HCT116 (cell line): Measurements from ENCODE around the gene POU3F2. TPM values are rescaled to one million over a fixed set of nuclear protein-coding genes. Genes with fewer than 3 reads are reported as not detected.

Source experiments
- ATAC-seq: fragments of 200-7000 bp; cut with Tn5 transposase; 2 replicates; pipeline ENCODE4 v1.9.1; 2020; ENCODE audit warnings: mild to moderate bottlenecking, moderate library complexity
- BruUV-seq: library from RNA; stranded (reverse); fragments of 400-500 nt; replicated peaks from 2 replicates; lab custom pipeline; 2021; lab: Mats Ljungman, UMichigan
- CTCF ChIA-PET: fragments of 300-600 bp; sonication (Branson Sonifier 250); formaldehyde crosslinking; loops from one replicate; lab custom pipeline; 2021; ENCODE audit warnings: antibody characterized with exemption; lab: Charles Lee
- POLR2A ChIA-PET: fragments of 300-600, 350-600 bp; sonication (Branson Sonifier 250); formaldehyde crosslinking; loops from one replicate; lab custom pipeline; 2021; ENCODE audit warnings: antibody characterized with exemption; lab: Charles Lee
- RAD21 ChIA-PET, 2 experiments: fragments of 300-600 bp; sonication (Branson Sonifier 250); formaldehyde crosslinking; loops; one replicate each; lab custom pipeline; 2023; ENCODE audit warnings: low total read pairs in 2 of 2; ENCODE audit not compliant: uncharacterized antibody in 2 of 2, unreplicated experiment in 2 of 2, low non-redundant PET in 1 of 2; lab: Charles Lee
- DNase-seq: peaks from one replicate; pipeline ENCODE4 v3.0.0-alpha.2; 2010; ENCODE audit warnings: low read depth, low spot score
- H2AFZ ChIP-seq: fragments of 200-600 bp; shearing (Covaris generic), sonication (generic); 2 replicates; pipeline ENCODE4 v1.6.1; 2017; ENCODE audit warnings: low read depth, mixed run types, mixed read lengths, antibody characterized with exemption, low read length; ENCODE audit not compliant: poor library complexity, severe bottlenecking
- H3K27ac ChIP-seq: 2 replicates; pipeline ENCODE4 v1.5.1; 2012; ENCODE audit warnings: low read depth, low read length
- H3K27me3 ChIP-seq: fragments of 200-600 bp; sonication (generic); 2 replicates; pipeline ENCODE4 v1.6.1; 2016; ENCODE audit warnings: mixed run types, low read length, mixed read lengths; ENCODE audit not compliant: insufficient read depth
- H3K36me3 ChIP-seq, 2 experiments: fragments of 200-500 bp in 1 of 2; fragments of 200-600 bp in 1 of 2; sonication (Bioruptor generic) in 1 of 2; sonication (generic) in 1 of 2; 2 replicates each; pipeline versions ENCODE4 v1.5.1 to v1.6.1; 2014 to 2016; ENCODE audit warnings: low read length in 2 of 2, inconsistent platforms in 1 of 2, mixed read lengths in 1 of 2, mixed run types in 1 of 2; ENCODE audit not compliant: insufficient read depth in 2 of 2, control insufficient read depth in 1 of 2
- H3K4me1 ChIP-seq, 2 experiments: fragments of 200-600 bp in 1 of 2; sonication (generic) in 1 of 2; 2 replicates each; pipeline versions ENCODE4 v1.5.1 to v1.6.1; 2012 to 2017; ENCODE audit warnings: low read length in 2 of 2, inconsistent platforms in 1 of 2, mild to moderate bottlenecking in 1 of 2, mixed read lengths in 1 of 2, mixed run types in 1 of 2, moderate library complexity in 1 of 2; ENCODE audit not compliant: insufficient read depth in 2 of 2, control insufficient read depth in 1 of 2
- H3K4me2 ChIP-seq: fragments of 200-600 bp; sonication (generic); 2 replicates; pipeline ENCODE4 v1.6.1; 2017; ENCODE audit warnings: mixed run types, low read length, mixed read lengths
- H3K4me3 ChIP-seq, 2 experiments: fragments of 200-600 bp in 1 of 2; sonication (generic) in 1 of 2; replicated peaks in 1 of 2; 2 replicates each; pipeline ENCODE4 v1.5.1; 2011 to 2016; ENCODE audit warnings: low read length in 2 of 2, control low read depth in 1 of 2, low read depth in 1 of 2, mild to moderate bottlenecking in 1 of 2, mixed read lengths in 1 of 2, mixed run types in 1 of 2
- H3K79me2 ChIP-seq: fragments of 200-600 bp; sonication (generic); 2 replicates; pipeline ENCODE4 v1.6.1; 2017; ENCODE audit warnings: mild to moderate bottlenecking, mixed run types, low read length, moderate library complexity, mixed read lengths; ENCODE audit not compliant: insufficient read depth
- H3K9ac ChIP-seq: fragments of 200-600 bp; sonication (generic); 2 replicates; pipeline ENCODE4 v1.6.1; 2016; ENCODE audit warnings: low read length, mixed read lengths
- H3K9me2 ChIP-seq: fragments of 200-600 bp; sonication (generic), shearing (Covaris generic); 2 replicates; pipeline ENCODE4 v1.6.1; 2017; ENCODE audit warnings: mixed run types, mild to moderate bottlenecking, moderate library complexity; ENCODE audit not compliant: insufficient read depth
- H3K9me3 ChIP-seq, 2 experiments: fragments of 200-500 bp in 1 of 2; fragments of 200-600 bp in 1 of 2; sonication (Bioruptor generic) in 1 of 2; sonication (generic) in 1 of 2; 2 replicates each; pipeline ENCODE4 v1.6.1; 2014 to 2017; ENCODE audit warnings: low read length in 2 of 2, mixed read lengths in 2 of 2, inconsistent platforms in 1 of 2, low read depth in 1 of 2, mild to moderate bottlenecking in 1 of 2, mixed run types in 1 of 2, moderate library complexity in 1 of 2; ENCODE audit not compliant: control insufficient read depth in 1 of 2, insufficient read depth in 1 of 2
- H4K20me1 ChIP-seq: fragments of 200-600 bp; sonication (generic), shearing (Covaris generic); 2 replicates; pipeline ENCODE4 v1.6.1; 2017; ENCODE audit warnings: mixed run types, mild to moderate bottlenecking, moderate library complexity; ENCODE audit not compliant: insufficient read depth
- CEBPB ChIP-seq: IDR thresholded peaks from 2 replicates; pipeline ENCODE4 v1.6.1; 2012; ENCODE audit warnings: low read depth
- EGR1 ChIP-seq: IDR thresholded peaks from 2 replicates; pipeline ENCODE4 v1.6.1; 2012; ENCODE audit warnings: low read depth
- ELF1 ChIP-seq: IDR thresholded peaks from 2 replicates; pipeline ENCODE4 v1.6.1; 2012; ENCODE audit warnings: low read depth, borderline replicate concordance
- EZH2 ChIP-seq: fragments of 200-600 bp; sonication (generic); IDR thresholded peaks from 2 replicates; pipeline ENCODE4 v1.6.1; 2017; ENCODE audit warnings: antibody characterized with exemption, mixed run types
- EZH2phosphoT487 ChIP-seq: fragments of 200-600 bp; IDR thresholded peaks from 2 replicates; pipeline ENCODE4 v1.6.1; 2018; ENCODE audit warnings: antibody characterized with exemption, borderline replicate concordance
- FOSL1 ChIP-seq: IDR thresholded peaks from 2 replicates; pipeline ENCODE4 v1.6.1; 2012; ENCODE audit warnings: low read depth
- RAD21 ChIP-seq: IDR thresholded peaks from 2 replicates; pipeline ENCODE4 v1.6.1; 2012; ENCODE audit warnings: low read depth, mild to moderate bottlenecking
- SIN3A ChIP-seq: IDR thresholded peaks from 2 replicates; pipeline ENCODE4 v1.6.1; 2012; ENCODE audit warnings: low read depth
- SRF ChIP-seq: IDR thresholded peaks from 2 replicates; pipeline ENCODE4 v1.6.1; 2012; ENCODE audit warnings: low read depth
- TCF7L2 ChIP-seq: IDR thresholded peaks from 2 replicates; pipeline ENCODE4 v1.7.0; 2011; ENCODE audit warnings: borderline replicate concordance, inconsistent platforms; ENCODE audit not compliant: insufficient read depth, insufficient read length; ENCODE audit errors: extremely low read depth
- YY1 ChIP-seq: IDR thresholded peaks from 2 replicates; pipeline ENCODE4 v1.6.1; 2011; ENCODE audit warnings: low read length, low read depth, moderate library complexity, mild to moderate bottlenecking; ENCODE audit not compliant: insufficient replicate concordance; ENCODE audit errors: extremely low read depth
- ZFX ChIP-seq: fragments of 450-650 bp; IDR thresholded peaks from 2 replicates; pipeline ENCODE4 v1.6.1; 2017
- ZNF274 ChIP-seq: fragments of 200-500 bp; sonication (Bioruptor generic); IDR thresholded peaks from 2 replicates; pipeline ENCODE4 v1.6.1; 2014; ENCODE audit warnings: mild to moderate bottlenecking, low read depth, low read length, inconsistent platforms
- intact Hi-C: fragments of 100-400 bp; cut with micrococcal nuclease; formaldehyde crosslinking; loops from 2 replicates; pipeline ENCODE4 v1.10.0; 2022
- total RNA-seq: library from RNA; stranded (reverse); gene quantifications from one replicate; pipeline ENCODE4 v1.2.1, GENCODE V29; 2021; ENCODE audit not compliant: unreplicated experiment
- TF ChIP-seq, protein P1 (sequence below), 3 experiments: fragments of 200-600 bp in 1 of 3; sonication (generic) in 1 of 3; IDR thresholded peaks in 2 of 3; conservative IDR thresholded peaks in 1 of 3; 2 replicates each; pipeline ENCODE4 v1.5.1; 2012 to 2017; ENCODE audit warnings: low read depth in 2 of 3, low read length in 2 of 3, antibody characterized with exemption in 1 of 3, borderline replicate concordance in 1 of 3, control low read depth in 1 of 3, mild to moderate bottlenecking in 1 of 3, mixed read lengths in 1 of 3, mixed run types in 1 of 3, moderate library complexity in 1 of 3; ENCODE audit not compliant: insufficient read depth in 1 of 3
- TF ChIP-seq, protein P2 (sequence below): IDR thresholded peaks from 2 replicates; pipeline ENCODE4 v1.6.1; 2012

The POU3F2 gene
- total RNA-seq, 1 experiment from 2014 or later = not detected

DNA sequence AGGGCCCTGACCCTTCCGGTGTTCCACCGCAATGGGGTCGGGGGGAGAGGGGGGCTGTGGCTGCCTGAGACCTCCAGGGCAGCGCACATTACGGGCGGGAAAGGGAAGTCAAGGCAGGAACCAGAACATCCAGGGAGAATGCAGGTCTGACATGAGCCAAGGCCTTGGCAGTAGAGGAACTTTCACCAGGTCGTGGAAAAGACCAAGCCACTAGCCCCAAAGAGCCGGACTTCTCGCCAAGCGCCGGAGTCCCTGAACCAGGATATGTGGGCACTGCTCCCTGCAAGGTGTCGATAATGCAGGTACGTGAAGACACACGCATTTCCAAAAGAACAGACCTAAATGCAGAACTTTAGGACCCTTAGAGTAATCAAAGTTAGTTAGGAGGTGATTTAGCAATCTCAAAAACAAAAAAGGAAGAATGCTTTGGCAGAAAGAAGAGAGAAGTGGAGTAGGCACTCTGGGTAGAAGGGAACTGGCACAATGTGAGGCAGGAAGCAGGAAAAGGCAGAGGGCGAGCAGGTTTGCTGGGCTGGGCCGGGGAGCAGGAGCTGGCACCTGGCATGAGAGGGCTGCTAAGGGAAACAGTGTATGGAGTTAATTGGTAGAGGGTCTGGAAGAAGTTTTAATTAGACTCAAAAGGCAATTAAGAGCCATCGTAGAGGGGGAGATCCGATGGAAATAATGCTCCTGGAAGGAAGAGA, 14.3 kb downstream of the POU3F2 start:
- DNase-seq (no peak), ATAC-seq (no peak)
- Histone ChIP-seq H3K9ac (no peak overlapping the region), H3K36me3 (no peaks in the 10 kb centered on the region), H3K27me3 (no peaks in the 10 kb centered on the region), H3K9me3 (no peaks in the 10 kb centered on the region), H4K20me1 (no peaks in the 10 kb centered on the region), H3K27ac (no peak overlapping the region), H3K9me2 (no peaks in the 10 kb centered on the region), H2AFZ (no peak overlapping the region)
- POLR2A ChIA-PET = no interaction called here
- RAD21 ChIA-PET = no interaction called here
- intact Hi-C loops = loop anchor here (5.0 to 10.0 kb wide), 5 partner anchors 269 to 1781 kb away; no protein-coding TSS in a partner anchor
- CTCF ChIA-PET = no interaction called here
- no TSS peak for BruUV-seq
- no peak for TF ChIP-seq ZNF274
- TF ChIP-seq ZFX = no peak
- no peak for TF ChIP-seq FOSL1
- TF ChIP-seq, protein P1, sequence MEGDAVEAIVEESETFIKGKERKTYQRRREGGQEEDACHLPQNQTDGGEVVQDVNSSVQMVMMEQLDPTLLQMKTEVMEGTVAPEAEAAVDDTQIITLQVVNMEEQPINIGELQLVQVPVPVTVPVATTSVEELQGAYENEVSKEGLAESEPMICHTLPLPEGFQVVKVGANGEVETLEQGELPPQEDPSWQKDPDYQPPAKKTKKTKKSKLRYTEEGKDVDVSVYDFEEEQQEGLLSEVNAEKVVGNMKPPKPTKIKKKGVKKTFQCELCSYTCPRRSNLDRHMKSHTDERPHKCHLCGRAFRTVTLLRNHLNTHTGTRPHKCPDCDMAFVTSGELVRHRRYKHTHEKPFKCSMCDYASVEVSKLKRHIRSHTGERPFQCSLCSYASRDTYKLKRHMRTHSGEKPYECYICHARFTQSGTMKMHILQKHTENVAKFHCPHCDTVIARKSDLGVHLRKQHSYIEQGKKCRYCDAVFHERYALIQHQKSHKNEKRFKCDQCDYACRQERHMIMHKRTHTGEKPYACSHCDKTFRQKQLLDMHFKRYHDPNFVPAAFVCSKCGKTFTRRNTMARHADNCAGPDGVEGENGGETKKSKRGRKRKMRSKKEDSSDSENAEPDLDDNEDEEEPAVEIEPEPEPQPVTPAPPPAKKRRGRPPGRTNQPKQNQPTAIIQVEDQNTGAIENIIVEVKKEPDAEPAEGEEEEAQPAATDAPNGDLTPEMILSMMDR (IDR thresholded peaks at IDR 0.05 in 2 of 3, conservative IDR thresholded peaks at IDR 0.05 in 1 of 3; ENCODE audit: borderline replicate concordance in 1 of 3, insufficient read depth in 1 of 3, low read depth in 2 of 3, low read length in 2 of 3) = no peak
- TF ChIP-seq TCF7L2 = no peak
- TF ChIP-seq SRF = no peak
- no peak for TF ChIP-seq SIN3A
- TF ChIP-seq EGR1 = no peak
- TF ChIP-seq, protein P2, sequence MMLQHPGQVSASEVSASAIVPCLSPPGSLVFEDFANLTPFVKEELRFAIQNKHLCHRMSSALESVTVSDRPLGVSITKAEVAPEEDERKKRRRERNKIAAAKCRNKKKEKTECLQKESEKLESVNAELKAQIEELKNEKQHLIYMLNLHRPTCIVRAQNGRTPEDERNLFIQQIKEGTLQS = no peak
- no peak for TF ChIP-seq EZH2phosphoT487
- no peak for TF ChIP-seq EZH2
- TF ChIP-seq RAD21 = no peak
- no peak for TF ChIP-seq CEBPB
- TF ChIP-seq YY1 = no peak
- no peak for TF ChIP-seq ELF1
- TF ChIP-seq, all 23 proteins: peak for 0
- no peak overlapping the region for H3K4me3 ChIP-seq
- no peak overlapping the region for H3K4me2 ChIP-seq
- no peaks in the 10 kb centered on the region for H3K79me2 ChIP-seq
- no peaks in the 10 kb centered on the region for H3K4me1 ChIP-seq
